Measurements from ENCODE around the gene CSKMT.
"Not testable (repeated sequence)": the region's sequence is repeated elsewhere in the genome, so short reads cannot be mapped to it uniquely, and the experiment has no call there.

Gene CSKMT

GRCh38 chr11:62694455-62695167 is 29.5 kb downstream of the CSKMT start:
- H3K9me3 ChIP-seq (replicated peaks in 1 of 2; ENCODE audit: control insufficient read depth in 2 of 2, insufficient read depth in 1 of 2, low read depth in 1 of 2, low read length in 2 of 2) = no peaks in the 10 kb centered on the region
- H3K27me3 ChIP-seq (ENCODE audit: control insufficient read depth in 3 of 3, insufficient read depth in 3 of 3, low read depth in 1 of 3, low read length in 3 of 3) = no peaks in the 10 kb centered on the region
- no peak overlapping the region for H3K27ac ChIP-seq (replicated peaks; ENCODE audit: low read length)
- H2BK120ac ChIP-seq (ENCODE audit: low read depth, low read length) = no peak overlapping the region
- H3K4me2 ChIP-seq (ENCODE audit: insufficient read depth, low read length, poor library complexity, severe bottlenecking) = no peak overlapping the region
- H2AK5ac ChIP-seq (ENCODE audit: low read depth, low read length) = no peak overlapping the region
- no peaks in the 10 kb centered on the region for H3K4me1 ChIP-seq (ENCODE audit: control insufficient read depth in 2 of 2, insufficient read depth in 1 of 2, low read depth in 1 of 2, low read length in 2 of 2)
- no peak overlapping the region for H2BK12ac ChIP-seq (ENCODE audit: low read length)
- no peak overlapping the region for H3K23ac ChIP-seq (ENCODE audit: low read depth, low read length, poor library complexity)
- H3K79me1 ChIP-seq (ENCODE audit: low read depth, low read length) = no peaks in the 10 kb centered on the region
- H2BK15ac ChIP-seq (ENCODE audit: low read length) = no peak overlapping the region
- no peak overlapping the region for H3K14ac ChIP-seq (ENCODE audit: low read length)
- H3K4ac ChIP-seq (ENCODE audit: low read length) = no peak overlapping the region
- no CpG with 5 or more reads among the region's 14 CpGs for WGBS, 2 donors (ENCODE audit: extremely low coverage in 2 of 2, insufficient read length in 2 of 2, insufficient replicate concordance in 1 of 2)
- H3K36me3 ChIP-seq (replicated peaks in 1 of 2; ENCODE audit: control insufficient read depth in 2 of 2, insufficient read depth in 2 of 2, low read length in 2 of 2) = peaks cover 31 to 70% of the 10 kb centered on the region in 2 donors
- peak; percentile 77 for DNase-seq (ENCODE audit: low spot score)
- no peak overlapping the region for H3K9ac ChIP-seq (ENCODE audit: low read depth, low read length, poor library complexity)
- H2AFZ ChIP-seq (ENCODE audit: low read length) = no peak overlapping the region
- no peak overlapping the region for H4K91ac ChIP-seq (ENCODE audit: low read depth, low read length, poor library complexity)
- no peak overlapping the region for H4K8ac ChIP-seq (ENCODE audit: low read depth, low read length)
- no peak overlapping the region for H3K4me3 ChIP-seq (ENCODE audit: low read length in 2 of 2)
- no peak overlapping the region for H3K18ac ChIP-seq (ENCODE audit: low read length)
- no peak overlapping the region for H2BK5ac ChIP-seq (ENCODE audit: low read length)

GRCh38 chr11:62702246-62702645 is 37.1 kb downstream of the CSKMT start:
- H4K8ac ChIP-seq (ENCODE audit: low read depth, low read length) = no peak overlapping the region
- H3K9me3 ChIP-seq (replicated peaks in 1 of 2; ENCODE audit: control insufficient read depth in 2 of 2, insufficient read depth in 1 of 2, low read depth in 1 of 2, low read length in 2 of 2) = no peaks in the 10 kb centered on the region
- H4K91ac ChIP-seq (ENCODE audit: low read depth, low read length, poor library complexity) = no peak overlapping the region
- no peak overlapping the region for H3K18ac ChIP-seq (ENCODE audit: low read length)
- H2AK5ac ChIP-seq (ENCODE audit: low read depth, low read length) = no peak overlapping the region
- no peak overlapping the region for H3K9ac ChIP-seq (ENCODE audit: low read depth, low read length, poor library complexity)
- H3K4me2 ChIP-seq (ENCODE audit: insufficient read depth, low read length, poor library complexity, severe bottlenecking) = no peak overlapping the region
- H3K27ac ChIP-seq (replicated peaks; ENCODE audit: low read length) = no peak overlapping the region
- no peak overlapping the region for H2BK5ac ChIP-seq (ENCODE audit: low read length)
- H3K14ac ChIP-seq (ENCODE audit: low read length) = no peak overlapping the region
- no peaks in the 10 kb centered on the region for H3K27me3 ChIP-seq (ENCODE audit: control insufficient read depth in 3 of 3, insufficient read depth in 3 of 3, low read depth in 1 of 3, low read length in 3 of 3)
- no peak overlapping the region for H2BK120ac ChIP-seq (ENCODE audit: low read depth, low read length)
- no peak overlapping the region for H3K4ac ChIP-seq (ENCODE audit: low read length)
- peaks cover 7 to 58% of the 10 kb centered on the region in 2 donors for H3K36me3 ChIP-seq (replicated peaks in 1 of 2; ENCODE audit: control insufficient read depth in 2 of 2, insufficient read depth in 2 of 2, low read length in 2 of 2)
- H3K4me1 ChIP-seq (ENCODE audit: control insufficient read depth in 2 of 2, insufficient read depth in 1 of 2, low read depth in 1 of 2, low read length in 2 of 2) = peaks cover 13 to 16% of the 10 kb centered on the region in 2 donors
- no peak overlapping the region for H2BK12ac ChIP-seq (ENCODE audit: low read length)
- no peak overlapping the region for H3K23ac ChIP-seq (ENCODE audit: low read depth, low read length, poor library complexity)
- no peak overlapping the region for H2BK15ac ChIP-seq (ENCODE audit: low read length)
- H3K4me3 ChIP-seq (ENCODE audit: low read length in 2 of 2) = no peak overlapping the region
- no CpG with 5 or more reads among the region's 11 CpGs for WGBS, 2 donors (ENCODE audit: extremely low coverage in 2 of 2, insufficient read length in 2 of 2, insufficient replicate concordance in 1 of 2)
- H2AFZ ChIP-seq (ENCODE audit: low read length) = no peak overlapping the region
- H3K79me1 ChIP-seq (ENCODE audit: low read depth, low read length) = no peaks in the 10 kb centered on the region
- no peak for DNase-seq (ENCODE audit: low spot score)

GRCh38 chr11:62703921-62704320 is 38.8 kb downstream of the CSKMT start:
- WGBS, 2 donors (ENCODE audit: extremely low coverage in 2 of 2, insufficient read length in 2 of 2, insufficient replicate concordance in 1 of 2) = no CpG with 5 or more reads among the region's 4 CpGs
- H3K4me2 ChIP-seq (ENCODE audit: insufficient read depth, low read length, poor library complexity, severe bottlenecking) = not testable (repeated sequence)

GRCh38 chr11:62705413-62705812 is 40.3 kb downstream of the CSKMT start:
- Histone ChIP-seq H3K4me1 (ENCODE audit: control insufficient read depth in 2 of 2, insufficient read depth in 1 of 2, low read depth in 1 of 2, low read length in 2 of 2) (peaks cover 23 to 31% of the 10 kb centered on the region in 2 donors), H3K27me3 (ENCODE audit: control insufficient read depth in 3 of 3, insufficient read depth in 3 of 3, low read depth in 1 of 3, low read length in 3 of 3) (no peaks in the 10 kb centered on the region)

More at GRCh38 chr11:62703921-62704320, 38.8 kb downstream of the CSKMT start:
- not testable (repeated sequence) for H3K27me3 ChIP-seq (ENCODE audit: control insufficient read depth in 3 of 3, insufficient read depth in 3 of 3, low read depth in 1 of 3, low read length in 3 of 3); H3K9ac ChIP-seq (ENCODE audit: low read depth, low read length, poor library complexity); H2AFZ ChIP-seq (ENCODE audit: low read length); H3K18ac ChIP-seq (ENCODE audit: low read length); H4K91ac ChIP-seq (ENCODE audit: low read depth, low read length, poor library complexity); H3K27ac ChIP-seq (replicated peaks; ENCODE audit: low read length); H3K23ac ChIP-seq (ENCODE audit: low read depth, low read length, poor library complexity); H2AK5ac ChIP-seq (ENCODE audit: low read depth, low read length); H2BK120ac ChIP-seq (ENCODE audit: low read depth, low read length); H3K79me1 ChIP-seq (ENCODE audit: low read depth, low read length); H3K14ac ChIP-seq (ENCODE audit: low read length); DNase-seq (ENCODE audit: low spot score); H3K4ac ChIP-seq (ENCODE audit: low read length); H2BK15ac ChIP-seq (ENCODE audit: low read length); H3K9me3 ChIP-seq (replicated peaks in 1 of 2; ENCODE audit: control insufficient read depth in 2 of 2, insufficient read depth in 1 of 2, low read depth in 1 of 2, low read length in 2 of 2); H3K4me3 ChIP-seq (ENCODE audit: low read length in 2 of 2); H2BK5ac ChIP-seq (ENCODE audit: low read length); H2BK12ac ChIP-seq (ENCODE audit: low read length); H4K8ac ChIP-seq (ENCODE audit: low read depth, low read length)
- Histone ChIP-seq H3K4me1 (ENCODE audit: control insufficient read depth in 2 of 2, insufficient read depth in 1 of 2, low read depth in 1 of 2, low read length in 2 of 2) (peaks cover 22 to 23% of the 10 kb centered on the region in 2 donors), H3K36me3 (replicated peaks in 1 of 2; ENCODE audit: control insufficient read depth in 2 of 2, insufficient read depth in 2 of 2, low read length in 2 of 2) (peaks cover 8 to 62% of the 10 kb centered on the region in 2 donors)

More at GRCh38 chr11:62705413-62705812, 40.3 kb downstream of the CSKMT start:
- no peak overlapping the region for H3K23ac ChIP-seq (ENCODE audit: low read depth, low read length, poor library complexity)
- peak overlapping the region; percentile 89 for H3K9ac ChIP-seq (ENCODE audit: low read depth, low read length, poor library complexity)
- H2BK120ac ChIP-seq (ENCODE audit: low read depth, low read length) = no peak overlapping the region
- peak overlapping the region; percentile 67 for H3K4me2 ChIP-seq (ENCODE audit: insufficient read depth, low read length, poor library complexity, severe bottlenecking)
- H4K91ac ChIP-seq (ENCODE audit: low read depth, low read length, poor library complexity) = peak overlapping the region; percentile 33
- H3K79me1 ChIP-seq (ENCODE audit: low read depth, low read length) = no peaks in the 10 kb centered on the region
- peak overlapping the region; percentile 70 to 91 for H3K4me3 ChIP-seq (ENCODE audit: low read length in 2 of 2)
- peak overlapping the region; percentile 70 for H3K27ac ChIP-seq (replicated peaks; ENCODE audit: low read length)
- H2AFZ ChIP-seq (ENCODE audit: low read length) = peak overlapping the region; percentile 88
- peaks cover 9 to 59% of the 10 kb centered on the region in 2 donors for H3K36me3 ChIP-seq (replicated peaks in 1 of 2; ENCODE audit: control insufficient read depth in 2 of 2, insufficient read depth in 2 of 2, low read length in 2 of 2)
- no peak overlapping the region for H3K4ac ChIP-seq (ENCODE audit: low read length)
- no CpG with 5 or more reads among the region's 7 CpGs for WGBS, 2 donors (ENCODE audit: extremely low coverage in 2 of 2, insufficient read length in 2 of 2, insufficient replicate concordance in 1 of 2)
- no peaks in the 10 kb centered on the region for H3K9me3 ChIP-seq (replicated peaks in 1 of 2; ENCODE audit: control insufficient read depth in 2 of 2, insufficient read depth in 1 of 2, low read depth in 1 of 2, low read length in 2 of 2)
- no peak overlapping the region for H4K8ac ChIP-seq (ENCODE audit: low read depth, low read length)
- H2BK12ac ChIP-seq (ENCODE audit: low read length) = no peak overlapping the region
- H2BK5ac ChIP-seq (ENCODE audit: low read length) = peak overlapping the region; percentile 76
- DNase-seq (ENCODE audit: low spot score) = no peak
- peak overlapping the region; percentile 42 for H2BK15ac ChIP-seq (ENCODE audit: low read length)
- no peak overlapping the region for H3K14ac ChIP-seq (ENCODE audit: low read length)
- H2AK5ac ChIP-seq (ENCODE audit: low read depth, low read length) = peak overlapping the region; percentile 72
- no peak overlapping the region for H3K18ac ChIP-seq (ENCODE audit: low read length)

Measured in neuronal stem cell (in vitro differentiated cells).